ENCODE data around the gene AP1AR.

DNA sequence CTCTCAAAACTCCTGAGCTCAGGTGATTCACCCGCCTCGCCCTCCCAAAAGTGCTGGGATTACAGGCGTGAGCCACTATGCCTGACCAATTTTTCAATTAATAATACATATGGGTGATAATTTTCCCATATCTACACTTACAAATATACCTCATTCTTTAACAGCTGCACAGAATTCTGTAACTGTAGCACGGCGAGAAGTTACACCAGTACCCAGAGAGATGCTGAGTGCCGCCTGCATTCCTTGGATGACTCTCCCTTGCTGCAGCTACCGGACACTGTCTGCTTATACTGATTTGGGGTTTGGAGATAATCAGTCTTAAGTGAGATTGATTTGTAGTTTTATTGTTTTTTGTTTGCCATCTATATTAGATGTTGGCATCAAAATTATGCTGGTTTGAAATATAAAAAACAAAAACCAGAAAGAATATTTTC is 48.3 kb downstream of the AP1AR start:
- no peak for TF ChIP-seq SIN3A (IDR thresholded peaks at IDR 0.05; ENCODE audit: borderline replicate concordance, insufficient read depth, low read length)
- TF ChIP-seq TAF1 (IDR thresholded peaks at IDR 0.05; ENCODE audit: borderline replicate concordance, insufficient read depth, low read length) = no peak
